Spleen (tissue), 11 donors: Measurements from ENCODE around the gene MTPN. TPM values are rescaled to one million over a fixed set of nuclear protein-coding genes. Genes with fewer than 3 reads are reported as not detected.

Experiments used
- DNase-seq: peaks from one replicate; pipeline ENCODE4 v3.0.0-alpha.2; 2020
- H3K27ac ChIP-seq, 8 donors: fragments of 200-600 bp; sonication (generic) in 7 of 8; 1 replicate in 4 of 8; 2 replicates in 4 of 8; pipeline versions ENCODE4 v1.5.0 to v1.8.0; 2016 to 2021; ENCODE audit warnings: inconsistent platforms in 4 of 8, mild to moderate bottlenecking in 4 of 8, moderate library complexity in 1 of 8
- H3K27me3 ChIP-seq, 7 donors: fragments of 200-600 bp; sonication (generic) in 6 of 7; replicated peaks in 1 of 7; 1 replicate in 4 of 7; 2 replicates in 3 of 7; pipeline versions ENCODE4 v1.5.0 to v1.8.0; 2016 to 2021; ENCODE audit warnings: inconsistent platforms in 3 of 7, mild to moderate bottlenecking in 1 of 7
- H3K36me3 ChIP-seq, 6 donors: fragments of 200-600 bp; sonication (generic) in 5 of 6; 1 replicate in 4 of 6; 2 replicates in 2 of 6; pipeline versions ENCODE4 v1.5.0 to v1.8.0; 2016 to 2021; ENCODE audit warnings: inconsistent platforms in 2 of 6
- H3K4me1 ChIP-seq, 6 donors: fragments of 200-600 bp; sonication (generic) in 5 of 6; 1 replicate in 3 of 6; 2 replicates in 3 of 6; pipeline versions ENCODE4 v1.5.0 to v1.8.0; 2016 to 2021; ENCODE audit warnings: inconsistent platforms in 3 of 6
- H3K4me3 ChIP-seq, 8 donors: fragments of 200-600 bp; sonication (generic) in 7 of 8; 1 replicate in 4 of 8; 2 replicates in 4 of 8; pipeline versions ENCODE4 v1.5.0 to v1.8.0; 2016 to 2021; ENCODE audit warnings: inconsistent platforms in 4 of 8, mild to moderate bottlenecking in 4 of 8, moderate library complexity in 2 of 8
- H3K9me3 ChIP-seq, 8 donors: fragments of 200-600 bp; sonication (generic) in 7 of 8; 1 replicate in 4 of 8; 2 replicates in 4 of 8; pipeline versions ENCODE4 v1.5.0 to v1.8.0; 2016 to 2021; ENCODE audit warnings: inconsistent platforms in 4 of 8
- CTCF ChIP-seq, 11 experiments: fragments of 200-600 bp in 7 of 11; fragments of 450-650 bp in 4 of 11; sonication (generic) in 4 of 11; IDR thresholded peaks in 8 of 11; conservative IDR thresholded peaks in 3 of 11; 1 replicate in 7 of 11; 2 replicates in 4 of 11; pipeline versions ENCODE4 v1.4.0 to v1.8.0; 2016 to 2021; ENCODE audit warnings: antibody characterized with exemption in 11 of 11, inconsistent platforms in 4 of 11, mild to moderate bottlenecking in 1 of 11
- POLR2A ChIP-seq, 3 donors: fragments of 450-650 bp; IDR thresholded peaks; one replicate each; pipeline ENCODE4 v1.5.1; 2017; ENCODE audit warnings: antibody characterized with exemption in 3 of 3, mild to moderate bottlenecking in 1 of 3
- POLR2AphosphoS5 ChIP-seq, 3 donors: sonication (generic); formaldehyde crosslinking; IDR thresholded peaks; one replicate each; pipeline ENCODE4 v1.5.1; 2017; ENCODE audit warnings: antibody characterized with exemption in 3 of 3
- WGBS, 5 donors: extraction: QIAGEN DNeasy Blood & Tissue Kit in 3 of 5; methylation state at CpG; one replicate each; pipeline versions ENCODE4 v1.1.5 to v1.1.7; 2013 to 2018; 5-methylcytosine and 5-hydroxymethylcytosine counted together
- intact Hi-C: fragments of 100-400 bp; cut with DNase I; formaldehyde crosslinking; loops from one replicate; pipeline ENCODE4 v1.15.0; 2023; ENCODE audit warnings: low total_unique reads
- polyA plus RNA-seq, 3 donors: library from polyadenylated mRNA; stranded (reverse); fragments of 200-250 nt; gene quantifications; one replicate each; pipeline ENCODE4 v1.2.1, GENCODE V29; 2013
- total RNA-seq, 7 donors: library from RNA; depleted of rRNA in 3 of 7; stranded (reverse); fragments of >200 nt in 3 of 7; fragmentation: NEBNext Ultra II Directional in 4 of 7; extraction: Animal tissue kit (Norgen Biotek cat#: 25700) in 4 of 7; gene quantifications; one replicate each; pipeline versions ENCODE4 v1.1.0 to v1.2.1, GENCODE V29; 2016 to 2021
- donor health status: healthy with polysubstance abuse.
- donor health status: DM: no; HTN: no; CAD: no; lungs with moderate emphysema.
- donor health status: DM: no; HTN: no; CAD: no.
- donor health status: Bipolar disorder and iron deficiency.
- donor health status: healthy.
- donor health status: DM: no; HTN: no; CAD: no.
- donor health status: DM: yes; HTN: yes; CAD: no.

The MTPN gene
- total and polyA plus RNA-seq, 10 donors, result 43.2 to 192 (median 157) TPM

GRCh38 chr7:135950972-135951371 lies 26.2 kb downstream of the MTPN start:
- WGBS, 5 donors, result 91 to 97% (median 96%) methylated on average over 2 of the region's 2 CpGs

GRCh38 chr7:135950429-135950828 lies 26.7 kb downstream of the MTPN start:
- intact Hi-C loops, result no loop called here
- H3K4me3 ChIP-seq, result no peak overlapping the region
- TF ChIP-seq CTCF (IDR thresholded peaks at IDR 0.05 in 8 of 11, conservative IDR thresholded peaks at IDR 0.05 in 3 of 11) (no peak), POLR2AphosphoS5 (IDR thresholded peaks at IDR 0.05) (no peak), POLR2A (IDR thresholded peaks at IDR 0.05) (no peak)
- H3K27me3 ChIP-seq, result no peaks in the 10 kb centered on the region
- H3K9me3 ChIP-seq, result no peaks in the 10 kb centered on the region
- no peak overlapping the region for H3K27ac ChIP-seq
- DNase-seq, result no peak
- H3K36me3 ChIP-seq, result peaks cover 0 to 73% (median 32%) of the 10 kb centered on the region in 6 donors
- H3K4me1 ChIP-seq, result peaks cover 0 to 95% (median 26%) of the 10 kb centered on the region in 6 donors

More at GRCh38 chr7:135950972-135951371, 26.2 kb downstream of the MTPN start:
- no peaks in the 10 kb centered on the region for H3K27me3 ChIP-seq
- no peak for DNase-seq
- intact Hi-C loops, result no loop called here
- H3K4me3 ChIP-seq, result no peak overlapping the region
- no peak for TF ChIP-seq CTCF (IDR thresholded peaks at IDR 0.05 in 8 of 11, conservative IDR thresholded peaks at IDR 0.05 in 3 of 11)
- TF ChIP-seq POLR2A (IDR thresholded peaks at IDR 0.05), result no peak
- TF ChIP-seq POLR2AphosphoS5 (IDR thresholded peaks at IDR 0.05), result no peak
- peaks cover 0 to 73% (median 31%) of the 10 kb centered on the region in 6 donors for H3K36me3 ChIP-seq
- no peak overlapping the region for H3K27ac ChIP-seq
- H3K9me3 ChIP-seq, result no peaks in the 10 kb centered on the region
- peaks cover 0 to 98% (median 28%) of the 10 kb centered on the region in 6 donors for H3K4me1 ChIP-seq

GRCh38 chr7:135946289-135947055 lies 30.7 kb downstream of the MTPN start:
- DNase-seq, result no peak
- Histone ChIP-seq H3K27me3 (no peaks in the 10 kb centered on the region), H3K4me1 (peaks cover 0 to 91% (median 20%) of the 10 kb centered on the region in 6 donors), H3K27ac (no peak overlapping the region), H3K4me3 (no peak overlapping the region), H3K36me3 (peaks cover 0 to 81% (median 26%) of the 10 kb centered on the region in 6 donors), H3K9me3 (no peaks in the 10 kb centered on the region)
- intact Hi-C loops, result no loop called here
- 88 to 98% (median 93%) methylated on average over 3 of the region's 3 CpGs for WGBS, 5 donors
- TF ChIP-seq POLR2A (IDR thresholded peaks at IDR 0.05) (no peak), POLR2AphosphoS5 (IDR thresholded peaks at IDR 0.05) (no peak), CTCF (IDR thresholded peaks at IDR 0.05 in 8 of 11, conservative IDR thresholded peaks at IDR 0.05 in 3 of 11) (no peak)

GRCh38 chr7:135944753-135945152 lies 32.4 kb downstream of the MTPN start:
- Histone ChIP-seq H3K36me3 (peaks cover 0 to 63% (median 9%) of the 10 kb centered on the region in 6 donors), H3K27me3 (no peaks in the 10 kb centered on the region), H3K27ac (no peak overlapping the region), H3K4me1 (peaks cover 0 to 91% (median 26%) of the 10 kb centered on the region in 6 donors), H3K4me3 (no peak overlapping the region), H3K9me3 (no peaks in the 10 kb centered on the region)
- no peak for DNase-seq
- 92 to 98% (median 94%) methylated on average over 2 of the region's 2 CpGs for WGBS, 5 donors
- TF ChIP-seq CTCF (IDR thresholded peaks at IDR 0.05 in 8 of 11, conservative IDR thresholded peaks at IDR 0.05 in 3 of 11), result no peak
- no peak for TF ChIP-seq POLR2A (IDR thresholded peaks at IDR 0.05)
- intact Hi-C loops, result no loop called here
